Thyroid gland (tissue), 4 donors: ENCODE measurements around the gene NECAB2. TPM values are rescaled to one million over a fixed set of nuclear protein-coding genes. Genes with fewer than 3 reads are reported as not detected.

Experiments used
- DNase-seq, 2 donors: peaks; one replicate each; pipeline ENCODE4 v3.0.0-alpha.2; 2019
- H3K27ac ChIP-seq, 3 donors: fragments of 200-600 bp; sonication (generic); 1 replicate in 2 of 3; 2 replicates in 1 of 3; pipeline ENCODE4 v1.5.1; 2016 to 2019; ENCODE audit warnings: mild to moderate bottlenecking in 1 of 3, moderate library complexity in 1 of 3
- H3K27me3 ChIP-seq: fragments of 200-600 bp; sonication (generic); one replicate; pipeline ENCODE4 v1.5.1; 2019
- H3K36me3 ChIP-seq, 2 donors: fragments of 200-600 bp; sonication (generic); one replicate each; pipeline ENCODE4 v1.5.1; 2016 to 2019
- H3K4me1 ChIP-seq, 2 donors: fragments of 200-600 bp; sonication (generic); one replicate each; pipeline ENCODE4 v1.5.1; 2017 to 2019
- H3K4me3 ChIP-seq, 3 donors: fragments of 200-600 bp; sonication (generic); replicated peaks in 1 of 3; 1 replicate in 2 of 3; 2 replicates in 1 of 3; pipeline ENCODE4 v1.5.1; 2016; ENCODE audit warnings: mild to moderate bottlenecking in 1 of 3
- H3K9me3 ChIP-seq: fragments of 200-600 bp; sonication (generic); one replicate; pipeline ENCODE4 v1.5.1; 2017
- POLR2A ChIP-seq, 2 donors: fragments of 450-650 bp; IDR thresholded peaks; one replicate each; pipeline ENCODE4 v1.6.1; 2017; ENCODE audit warnings: antibody characterized with exemption in 2 of 2, mild to moderate bottlenecking in 2 of 2, moderate library complexity in 1 of 2
- WGBS, 2 donors: methylation state at CpG; one replicate each; pipeline ENCODE4 v1.1.5; 2017; 5-methylcytosine and 5-hydroxymethylcytosine counted together
- intact Hi-C: fragments of 100-400 bp; cut with DNase I; formaldehyde crosslinking; loops from one replicate; pipeline ENCODE4 v1.15.1; 2023
- total RNA-seq, 4 donors: library from RNA; depleted of rRNA; stranded (reverse); fragments of >200 nt; gene quantifications; one replicate each; pipeline ENCODE4 v1.2.3, GENCODE V29; 2016
- TF ChIP-seq, protein P1 (sequence below), 6 experiments: fragments of 200-600 bp in 3 of 6; fragments of 450-650 bp in 3 of 6; sonication (generic) in 3 of 6; IDR thresholded peaks; one replicate each; pipeline ENCODE4 v1.5.1; 2016 to 2019; ENCODE audit warnings: antibody characterized with exemption in 6 of 6, mild to moderate bottlenecking in 2 of 6, inconsistent platforms in 1 of 6, moderate library complexity in 1 of 6

Gene NECAB2
- total RNA-seq, 4 donors from 2014 or later, result 0.63 to 0.94 TPM; not detected in 2

DNA sequence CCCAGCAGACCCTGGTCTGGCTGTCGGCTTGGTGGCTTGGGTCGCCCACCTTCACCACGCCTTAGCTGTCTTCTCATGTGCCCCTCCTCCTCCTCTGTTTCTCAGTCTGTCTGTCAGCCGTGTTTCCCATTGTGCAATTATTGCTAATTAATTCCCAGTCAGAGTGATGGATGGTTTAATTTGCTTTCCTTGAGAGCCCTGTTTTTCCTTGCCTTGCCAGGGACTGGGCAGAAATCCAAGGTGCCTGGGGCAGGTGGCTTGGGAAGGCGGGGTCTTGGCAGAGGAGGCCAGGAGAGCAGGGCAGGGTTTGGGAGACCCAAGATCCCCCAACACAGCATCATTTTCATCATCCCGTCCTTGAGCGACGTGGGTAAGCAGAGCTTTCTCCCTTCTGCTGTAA is 21.3 kb downstream of the NECAB2 start:
- H3K9me3 ChIP-seq, result no peaks in the 10 kb centered on the region
- TF ChIP-seq, protein P1, sequence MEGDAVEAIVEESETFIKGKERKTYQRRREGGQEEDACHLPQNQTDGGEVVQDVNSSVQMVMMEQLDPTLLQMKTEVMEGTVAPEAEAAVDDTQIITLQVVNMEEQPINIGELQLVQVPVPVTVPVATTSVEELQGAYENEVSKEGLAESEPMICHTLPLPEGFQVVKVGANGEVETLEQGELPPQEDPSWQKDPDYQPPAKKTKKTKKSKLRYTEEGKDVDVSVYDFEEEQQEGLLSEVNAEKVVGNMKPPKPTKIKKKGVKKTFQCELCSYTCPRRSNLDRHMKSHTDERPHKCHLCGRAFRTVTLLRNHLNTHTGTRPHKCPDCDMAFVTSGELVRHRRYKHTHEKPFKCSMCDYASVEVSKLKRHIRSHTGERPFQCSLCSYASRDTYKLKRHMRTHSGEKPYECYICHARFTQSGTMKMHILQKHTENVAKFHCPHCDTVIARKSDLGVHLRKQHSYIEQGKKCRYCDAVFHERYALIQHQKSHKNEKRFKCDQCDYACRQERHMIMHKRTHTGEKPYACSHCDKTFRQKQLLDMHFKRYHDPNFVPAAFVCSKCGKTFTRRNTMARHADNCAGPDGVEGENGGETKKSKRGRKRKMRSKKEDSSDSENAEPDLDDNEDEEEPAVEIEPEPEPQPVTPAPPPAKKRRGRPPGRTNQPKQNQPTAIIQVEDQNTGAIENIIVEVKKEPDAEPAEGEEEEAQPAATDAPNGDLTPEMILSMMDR (IDR thresholded peaks at IDR 0.05), result no peak
- no peak for TF ChIP-seq POLR2A (IDR thresholded peaks at IDR 0.05)
- DNase-seq, result peak in 1 of 2 donors; percentile 37
- 67 to 71% methylated on average over 8 of the region's 8 CpGs for WGBS, 2 donors
- H3K4me1 ChIP-seq, result peaks cover 8 to 10% of the 10 kb centered on the region in 2 donors
- H3K27me3 ChIP-seq, result no peaks in the 10 kb centered on the region
- H3K27ac ChIP-seq, result no peak overlapping the region
- intact Hi-C loops, result no loop called here
- no peak overlapping the region for H3K4me3 ChIP-seq
- H3K36me3 ChIP-seq, result no peaks in the 10 kb centered on the region

DNA sequence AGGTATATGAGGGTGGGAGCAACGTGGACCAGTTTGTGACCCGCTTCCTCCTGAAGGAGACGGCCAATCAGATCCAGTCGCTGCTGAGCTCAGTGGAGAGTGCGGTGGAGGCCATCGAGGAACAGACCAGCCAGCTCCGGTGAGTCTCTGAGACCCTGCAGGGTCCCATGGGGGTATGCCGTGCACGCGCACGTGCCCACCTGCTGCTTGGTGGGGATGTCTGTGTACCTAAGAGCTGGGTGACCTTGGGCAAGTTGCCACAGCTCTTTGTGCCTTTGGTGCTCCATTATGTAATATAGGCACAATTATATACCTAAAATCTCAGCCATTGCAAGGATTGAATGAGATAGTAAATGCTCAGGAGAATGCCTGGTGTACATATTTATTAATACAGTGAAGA is 22.4 kb downstream of the NECAB2 start:
- DNase-seq, result no peak
- Histone ChIP-seq H3K27me3 (no peaks in the 10 kb centered on the region), H3K27ac (no peak overlapping the region), H3K4me1 (peaks cover 8 to 10% of the 10 kb centered on the region in 2 donors), H3K36me3 (no peaks in the 10 kb centered on the region), H3K4me3 (no peak overlapping the region), H3K9me3 (no peaks in the 10 kb centered on the region)
- intact Hi-C loops, result no loop called here
- TF ChIP-seq, protein P1 (IDR thresholded peaks at IDR 0.05), result no peak
- TF ChIP-seq POLR2A (IDR thresholded peaks at IDR 0.05), result no peak
- 91 to 95% methylated on average over 11 of the region's 11 CpGs for WGBS, 2 donors

DNA sequence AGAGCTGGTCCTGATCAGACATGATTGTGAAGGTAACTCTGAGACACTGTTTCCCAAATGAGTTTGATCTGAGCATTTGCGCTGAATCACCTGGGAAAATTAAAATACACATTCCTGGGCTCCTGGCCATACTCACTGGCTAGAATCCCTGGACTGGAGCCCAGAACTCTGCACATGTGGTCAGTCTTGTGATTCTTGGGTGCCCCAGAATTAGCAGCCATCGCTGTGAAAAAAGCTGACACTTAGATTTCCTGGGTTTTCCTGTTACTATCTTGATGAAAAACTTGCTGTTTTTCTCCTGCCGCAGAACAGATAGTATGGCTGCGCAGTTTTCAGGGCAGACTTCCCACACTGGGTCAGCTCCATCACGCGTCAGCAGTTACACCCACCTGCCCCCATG is 24.6 kb downstream of the NECAB2 start:
- peak; percentile 64 to 75 for DNase-seq
- Histone ChIP-seq H3K36me3 (no peaks in the 10 kb centered on the region), H3K4me1 (peaks cover 8 to 10% of the 10 kb centered on the region in 2 donors), H3K27me3 (no peaks in the 10 kb centered on the region), H3K9me3 (no peaks in the 10 kb centered on the region), H3K4me3 (no peak overlapping the region), H3K27ac (no peak overlapping the region)
- 69 to 73% methylated on average over 6 of the region's 6 CpGs for WGBS, 2 donors
- TF ChIP-seq POLR2A (IDR thresholded peaks at IDR 0.05), result no peak
- TF ChIP-seq, protein P1 (IDR thresholded peaks at IDR 0.05), result no peak
- intact Hi-C loops, result no loop called here

DNA sequence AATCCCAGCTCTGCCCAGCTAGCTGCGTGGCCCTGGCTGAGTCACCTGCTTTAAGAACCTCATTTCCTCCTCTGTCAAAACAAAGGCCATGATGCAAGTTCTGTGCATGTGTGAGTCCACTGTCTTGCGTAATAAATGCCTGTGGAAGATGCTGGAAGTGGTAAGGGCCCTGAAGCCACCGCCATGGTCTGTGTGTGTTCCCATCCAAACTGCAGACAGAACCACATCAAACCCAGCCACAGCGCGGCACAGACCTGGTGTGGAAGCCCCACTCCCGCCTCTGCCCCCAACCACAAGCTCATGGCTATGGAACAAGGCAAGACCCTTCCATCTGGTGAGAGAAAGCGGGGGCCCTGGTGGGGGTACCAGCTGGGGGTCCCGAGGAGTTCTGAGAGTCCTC is 26.0 kb downstream of the NECAB2 start:
- intact Hi-C loops, result no loop called here
- Histone ChIP-seq H3K27ac (no peak overlapping the region), H3K36me3 (no peaks in the 10 kb centered on the region), H3K4me1 (peaks cover 8 to 10% of the 10 kb centered on the region in 2 donors), H3K9me3 (no peaks in the 10 kb centered on the region), H3K27me3 (no peaks in the 10 kb centered on the region), H3K4me3 (no peak overlapping the region)
- TF ChIP-seq, protein P1 (IDR thresholded peaks at IDR 0.05), result no peak
- WGBS, 2 donors, result 81 to 92% methylated on average over 3 to 7 of the region's 8 CpGs
- no peak for DNase-seq

DNA sequence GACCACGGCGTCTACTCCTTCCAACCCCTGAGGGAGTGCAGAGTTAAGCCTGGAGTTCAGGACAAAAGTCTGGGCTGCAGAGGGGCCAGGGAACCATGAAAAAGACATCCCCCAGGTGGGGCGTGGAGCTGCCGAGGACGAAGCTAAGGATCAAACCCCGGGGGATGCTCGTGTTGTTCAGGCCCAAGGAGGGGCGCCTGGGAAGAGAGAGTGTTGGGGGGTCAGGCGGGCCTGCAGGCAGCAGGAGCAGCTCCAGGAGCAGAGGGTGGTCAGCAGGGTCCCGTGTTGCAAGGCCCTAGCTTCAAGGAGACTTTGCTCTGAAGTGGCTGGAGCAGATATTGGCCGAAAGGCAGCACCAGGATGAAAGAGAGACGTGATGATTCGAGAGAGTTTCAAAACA is 26.7 kb downstream of the NECAB2 start:
- no peak for TF ChIP-seq POLR2A (IDR thresholded peaks at IDR 0.05)
- TF ChIP-seq, protein P1 (IDR thresholded peaks at IDR 0.05), result no peak
- Histone ChIP-seq H3K9me3 (no peaks in the 10 kb centered on the region), H3K36me3 (no peaks in the 10 kb centered on the region), H3K4me1 (peaks cover 8 to 10% of the 10 kb centered on the region in 2 donors), H3K27ac (no peak overlapping the region), H3K4me3 (no peak overlapping the region), H3K27me3 (no peaks in the 10 kb centered on the region)
- DNase-seq, result no peak
- WGBS, 2 donors, result 80 to 87% methylated on average over 13 of the region's 13 CpGs
- intact Hi-C loops, result no loop called here
